ENCODE data around the gene CBX1.

GRCh38 chr17:48081858-48082257, 19.4 kb downstream of the CBX1 start:
- TF ChIP-seq CTCF (IDR thresholded peaks at IDR 0.05) (no peak), POLR2A (IDR thresholded peaks at IDR 0.05) (no peak)
